Muscle layer of colon (tissue), 2 donors: ENCODE measurements around the gene TFF1.
"Not testable (repeated sequence)": the region's sequence is repeated elsewhere in the genome, so short reads cannot be mapped to it uniquely, and the experiment has no call there.

Experiments
- H3K27ac ChIP-seq: one replicate; pipeline ENCODE4 v1.7.0; 2013; ENCODE audit warnings: low read depth, mild to moderate bottlenecking, low read length, moderate library complexity
- H3K27me3 ChIP-seq, 2 donors: one replicate each; pipeline ENCODE4 v1.7.0; 2013; ENCODE audit warnings: low read length in 2 of 2, mild to moderate bottlenecking in 2 of 2; ENCODE audit not compliant: insufficient read depth in 2 of 2, control insufficient read depth in 1 of 2
- H3K36me3 ChIP-seq: one replicate; pipeline ENCODE4 v1.7.0; 2013; ENCODE audit warnings: mild to moderate bottlenecking, low read length; ENCODE audit not compliant: insufficient read depth
- H3K4me1 ChIP-seq: one replicate; pipeline ENCODE4 v1.7.0; 2013; ENCODE audit warnings: mild to moderate bottlenecking, low read length; ENCODE audit not compliant: insufficient read depth
- H3K4me3 ChIP-seq, 2 donors: one replicate each; pipeline ENCODE4 v1.7.0; 2013; ENCODE audit warnings: low read length in 2 of 2, low read depth in 1 of 2, mild to moderate bottlenecking in 1 of 2, moderate library complexity in 1 of 2
- H3K9ac ChIP-seq: one replicate; pipeline ENCODE4 v1.7.0; 2013; ENCODE audit warnings: low read length
- H3K9me3 ChIP-seq: one replicate; pipeline ENCODE4 v1.7.0; 2013; ENCODE audit warnings: mild to moderate bottlenecking, low read length
- donor health status: abdominal sarcoma.
- donor health status: Adenocarcinoma of cecum.

The TFF1 gene

DNA sequence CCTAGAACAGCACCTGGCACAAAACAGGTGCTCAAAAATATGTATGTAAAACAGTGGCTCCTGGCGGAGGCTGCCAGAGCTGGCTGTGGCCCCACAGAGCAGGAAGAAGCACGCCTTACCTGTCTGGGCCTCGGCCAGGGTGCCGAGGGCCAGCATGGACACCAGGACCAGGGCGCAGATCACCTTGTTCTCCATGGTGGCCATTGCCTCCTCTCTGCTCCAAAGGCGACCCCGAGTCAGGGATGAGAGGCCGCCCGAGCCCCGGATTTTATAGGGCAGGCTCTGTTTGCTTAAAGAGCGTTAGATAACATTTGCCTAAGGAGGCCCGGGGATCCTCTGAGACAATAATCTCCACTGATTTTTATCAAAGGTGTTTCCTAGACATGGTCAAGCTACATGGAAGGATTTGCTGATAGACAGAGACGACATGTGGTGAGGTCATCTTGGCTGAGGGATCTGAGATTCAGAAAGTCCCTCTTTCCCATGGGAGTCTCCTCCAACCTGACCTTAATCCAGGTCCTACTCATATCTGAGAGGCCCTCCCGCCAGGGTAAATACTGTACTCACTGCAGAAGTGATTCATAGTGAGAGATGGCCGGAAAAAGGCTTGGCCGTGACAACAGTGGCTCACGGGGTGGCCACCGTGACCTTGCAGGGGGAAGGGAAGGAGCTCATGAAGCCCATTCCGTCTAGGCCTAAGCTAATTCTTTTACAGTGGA is at the start of gene TFF1:
TFF1 (minus strand) TSS at position 244 of the 719 bp plus-strand sequence; CDS start at position 204, 40 bp downstream.
- Histone ChIP-seq H3K27ac (no peak within 1 kb of the TSS), H3K27me3 (peaks cover 0 to 14% of the 10 kb centered on the region in 2 donors), H3K4me1 (no peaks in the 10 kb centered on the region), H3K4me3 (no peak within 1 kb of the TSS), H3K9ac (no peak within 1 kb of the TSS), H3K9me3 (no peaks in the 10 kb centered on the region), H3K36me3 (no peaks in the 10 kb centered on the region)

DNA sequence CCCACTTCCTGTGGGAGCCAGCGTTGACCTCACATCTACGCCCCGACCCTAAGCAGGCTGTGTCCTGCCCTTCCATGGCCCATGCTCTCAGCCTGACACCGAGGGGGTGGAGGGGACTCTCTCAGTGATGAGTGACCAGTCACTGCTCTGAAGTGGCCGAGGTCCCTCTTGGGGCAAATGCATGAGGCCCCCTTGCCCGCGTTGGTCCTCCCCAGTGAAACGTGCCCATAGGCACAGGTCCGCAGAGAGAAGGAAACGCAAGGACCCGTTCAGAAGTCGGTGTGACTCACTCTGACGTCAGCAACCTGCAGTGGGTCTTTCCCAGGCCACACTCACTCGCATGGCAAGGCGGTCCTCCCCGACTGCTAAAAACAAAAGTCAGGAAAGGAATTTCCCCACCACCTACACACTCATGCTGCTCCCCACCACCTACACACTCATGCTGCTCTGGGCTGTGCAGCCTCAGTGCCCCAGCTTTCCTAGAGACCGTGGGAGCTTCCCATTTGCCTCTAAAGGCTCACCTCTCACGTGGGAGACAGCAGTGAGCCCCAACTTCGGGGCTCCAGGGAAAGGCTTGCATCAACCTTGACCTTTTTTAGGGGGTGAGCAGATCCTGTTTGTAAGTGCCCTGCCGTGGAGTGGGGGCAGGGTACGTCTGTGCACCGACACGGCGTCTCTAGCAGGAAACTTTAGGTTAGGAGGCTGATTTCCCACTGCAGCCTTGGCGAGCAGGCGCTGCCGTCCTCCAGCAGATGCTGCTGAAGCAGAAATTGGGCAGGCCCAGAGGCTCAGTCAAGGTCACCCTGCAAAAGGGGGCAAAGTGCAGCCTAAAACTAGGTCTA is 48.8 kb upstream of the TFF1 start:
- peaks cover 8 to 9% of the 10 kb centered on the region in 2 donors for H3K27me3 ChIP-seq
- no peaks in the 10 kb centered on the region for H3K9me3 ChIP-seq
- H3K36me3 ChIP-seq, result no peaks in the 10 kb centered on the region
- H3K27ac ChIP-seq, result no peak overlapping the region
- no peak overlapping the region for H3K9ac ChIP-seq
- H3K4me3 ChIP-seq, result no peak overlapping the region
- no peaks in the 10 kb centered on the region for H3K4me1 ChIP-seq

DNA sequence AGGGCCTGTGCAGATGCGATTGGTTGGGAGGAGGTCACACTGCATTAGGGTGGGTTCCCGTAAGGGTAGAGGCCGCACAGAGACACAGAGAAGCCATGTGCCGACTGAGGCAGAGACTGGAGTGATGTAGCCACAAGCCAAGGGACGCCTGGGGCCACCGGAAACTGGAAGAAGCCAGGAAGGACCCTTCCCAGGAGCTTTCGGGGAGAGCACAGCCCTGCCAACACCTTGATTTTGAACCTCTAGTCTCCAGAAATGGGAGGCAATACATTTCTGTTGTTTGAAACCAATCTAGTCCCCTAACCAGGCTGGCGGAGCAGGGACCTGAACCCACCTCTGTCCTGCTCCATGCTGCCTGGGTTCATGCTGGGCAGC is 48.2 kb upstream of the TFF1 start:
- Histone ChIP-seq H3K36me3 (no peaks in the 10 kb centered on the region), H3K4me1 (no peaks in the 10 kb centered on the region), H3K27ac (no peak overlapping the region), H3K9me3 (no peaks in the 10 kb centered on the region), H3K4me3 (no peak overlapping the region), H3K9ac (no peak overlapping the region), H3K27me3 (peaks cover 8 to 9% of the 10 kb centered on the region in 2 donors)

DNA sequence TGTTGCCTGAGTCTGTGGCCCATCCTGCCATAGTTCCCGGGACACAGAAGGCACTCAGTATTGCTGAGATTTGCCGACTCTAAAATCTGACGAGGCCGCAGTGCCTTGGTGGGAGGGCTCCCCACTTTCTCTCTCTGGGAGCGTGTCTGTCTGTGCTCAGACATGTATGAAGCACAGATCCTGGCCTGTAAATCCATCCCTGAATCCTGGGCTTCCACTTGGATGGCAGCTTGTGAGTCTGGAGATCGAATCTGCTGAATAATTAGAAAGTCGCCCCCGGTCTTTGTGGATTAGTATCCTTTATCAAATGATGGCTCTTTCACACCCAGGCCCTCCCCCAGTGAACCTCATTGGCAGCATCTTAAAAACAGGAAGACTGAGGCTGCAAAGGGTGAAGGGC is 47.7 kb upstream of the TFF1 start:
- Histone ChIP-seq H3K4me1 (no peaks in the 10 kb centered on the region), H3K27me3 (peaks cover 8 to 9% of the 10 kb centered on the region in 2 donors), H3K27ac (no peak overlapping the region), H3K36me3 (no peaks in the 10 kb centered on the region), H3K4me3 (no peak overlapping the region), H3K9ac (no peak overlapping the region), H3K9me3 (no peaks in the 10 kb centered on the region)

DNA sequence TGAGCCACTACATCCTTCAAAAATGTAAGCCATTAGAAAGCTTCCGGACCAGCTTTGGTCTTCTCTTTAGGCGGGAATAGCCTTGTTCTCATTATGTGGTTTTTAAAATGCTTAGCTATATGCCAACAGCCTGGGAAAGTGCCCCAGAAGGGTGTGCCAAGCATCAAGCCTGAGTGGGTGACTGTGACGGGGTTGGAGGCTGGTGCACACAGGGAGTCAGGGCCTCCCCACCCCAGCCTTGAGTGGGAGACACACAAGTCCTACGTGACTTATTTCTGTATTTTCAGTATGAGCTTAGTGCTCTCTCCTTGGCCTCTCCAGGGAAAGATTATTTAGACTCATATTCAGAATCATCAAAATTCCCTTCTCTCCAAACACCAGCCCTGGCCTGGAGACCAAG is 47.2 kb upstream of the TFF1 start:
- no peaks in the 10 kb centered on the region for H3K4me1 ChIP-seq
- H3K27ac ChIP-seq, result no peak overlapping the region
- H3K36me3 ChIP-seq, result no peaks in the 10 kb centered on the region
- H3K4me3 ChIP-seq, result no peak overlapping the region
- no peaks in the 10 kb centered on the region for H3K9me3 ChIP-seq
- H3K9ac ChIP-seq, result no peak overlapping the region
- peaks cover 8 to 9% of the 10 kb centered on the region in 2 donors for H3K27me3 ChIP-seq

DNA sequence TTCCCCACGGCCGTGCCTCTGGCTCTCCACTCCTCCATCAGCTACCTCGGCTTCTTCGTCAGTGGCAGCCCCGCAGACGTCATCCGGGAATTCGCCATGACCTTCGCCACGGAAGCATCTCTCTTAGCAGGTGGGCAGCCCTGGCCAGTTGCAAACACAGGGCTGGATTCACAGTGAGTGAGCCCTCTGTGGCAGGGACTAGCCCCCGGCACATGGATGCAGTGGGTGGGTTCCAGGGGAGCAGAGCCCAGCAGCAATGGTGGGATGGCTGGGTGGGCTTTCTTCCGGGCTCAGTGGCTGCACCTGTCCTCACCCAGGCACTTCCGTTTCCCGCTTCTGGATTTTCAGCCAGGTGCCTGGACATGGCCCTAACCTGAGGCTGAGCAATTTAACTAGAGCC is 46.8 kb upstream of the TFF1 start:
- Histone ChIP-seq H3K27me3 (peaks cover 8 to 9% of the 10 kb centered on the region in 2 donors), H3K36me3 (no peaks in the 10 kb centered on the region), H3K4me3 (no peak overlapping the region), H3K9me3 (no peaks in the 10 kb centered on the region), H3K4me1 (no peaks in the 10 kb centered on the region), H3K9ac (no peak overlapping the region), H3K27ac (no peak overlapping the region)

DNA sequence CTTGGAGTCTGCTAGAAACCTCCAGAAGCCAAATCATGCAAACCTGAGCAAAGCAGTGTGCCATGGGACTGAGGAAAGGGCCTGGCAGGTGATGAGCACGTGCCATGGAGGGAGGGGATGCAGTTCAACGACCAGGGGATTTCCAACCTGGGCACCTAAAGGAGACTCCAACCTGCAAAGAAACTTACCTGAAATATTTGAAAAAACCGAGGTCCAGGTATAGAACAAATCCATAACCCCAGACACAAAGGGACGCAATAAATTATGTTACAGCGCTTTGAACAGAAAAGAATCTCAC is 46.2 kb upstream of the TFF1 start:
- Histone ChIP-seq H3K4me1 (no peaks in the 10 kb centered on the region), H3K36me3 (no peaks in the 10 kb centered on the region), H3K4me3 (no peak overlapping the region), H3K27ac (no peak overlapping the region), H3K9me3 (no peaks in the 10 kb centered on the region), H3K27me3 (peaks cover 8 to 9% of the 10 kb centered on the region in 2 donors), H3K9ac (no peak overlapping the region)

DNA sequence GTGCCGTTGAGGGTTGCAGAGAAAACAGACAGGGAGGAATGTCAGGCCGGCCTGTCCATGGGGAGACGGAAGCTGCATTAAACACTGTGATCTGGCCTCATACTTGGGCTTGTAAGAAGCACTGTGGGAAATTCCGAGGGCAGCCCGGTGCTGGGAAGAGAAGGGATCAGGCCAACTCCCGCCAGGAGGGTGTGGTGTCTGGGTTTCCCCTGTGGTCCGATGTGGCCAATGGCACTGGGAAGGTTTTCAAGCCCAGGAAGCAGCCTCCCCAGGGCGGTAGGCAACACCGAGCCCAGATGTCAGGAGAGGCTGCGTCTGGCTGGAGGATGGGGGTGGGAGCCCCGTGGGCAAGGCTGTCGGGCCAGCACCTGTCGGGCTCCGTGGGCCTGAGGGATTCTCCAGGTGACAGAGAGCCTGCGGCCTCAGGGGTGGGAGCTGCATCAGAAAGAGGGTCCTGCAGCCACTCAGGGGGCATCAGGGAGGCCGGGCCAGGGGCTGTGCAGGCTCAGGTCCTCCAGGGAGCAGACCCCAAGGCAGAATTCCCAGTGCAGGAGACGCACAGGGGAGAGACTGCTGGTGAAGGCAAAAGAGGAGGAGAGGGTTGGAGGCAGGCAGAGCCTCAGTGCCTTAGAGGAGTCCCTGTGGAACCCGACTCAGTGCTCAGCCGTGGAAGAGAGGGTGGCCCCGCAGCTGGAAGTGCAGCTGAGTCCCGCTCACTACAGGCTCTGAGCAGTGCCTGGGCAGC is 45.7 kb upstream of the TFF1 start:
- Histone ChIP-seq H3K4me1 (no peaks in the 10 kb centered on the region), H3K9ac (no peak overlapping the region), H3K27me3 (peaks cover 8 to 9% of the 10 kb centered on the region in 2 donors), H3K36me3 (no peaks in the 10 kb centered on the region), H3K27ac (no peak overlapping the region), H3K4me3 (no peak overlapping the region), H3K9me3 (no peaks in the 10 kb centered on the region)

DNA sequence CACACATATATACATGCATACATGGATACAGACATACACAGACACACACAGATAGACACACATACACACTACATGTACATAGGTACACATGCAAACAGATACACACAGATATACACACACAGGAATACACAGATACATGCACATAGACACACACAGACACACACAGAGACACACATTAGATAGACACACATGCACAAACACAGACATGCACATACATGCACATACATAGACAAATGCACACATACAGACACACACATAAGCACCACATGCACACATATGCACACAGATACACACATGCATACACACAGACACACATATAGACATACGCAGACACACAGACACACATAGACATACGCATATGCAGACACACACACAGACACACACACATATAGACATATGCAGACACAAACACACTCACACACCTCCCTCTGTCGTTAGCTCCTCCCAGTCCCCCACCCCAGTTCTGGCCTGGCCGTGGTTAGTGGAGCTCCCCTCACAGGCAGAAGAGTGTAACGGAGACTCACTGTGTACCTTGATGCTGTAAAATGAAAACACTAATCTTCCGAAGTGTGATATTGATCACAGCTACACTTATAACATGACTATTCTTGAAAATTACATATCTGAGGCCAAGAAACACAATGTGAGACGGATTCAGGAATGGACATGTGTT is 45.0 kb upstream of the TFF1 start:
- Histone ChIP-seq H3K9ac (no peak overlapping the region), H3K4me3 (no peak overlapping the region), H3K4me1 (no peaks in the 10 kb centered on the region), H3K27ac (no peak overlapping the region), H3K27me3 (peaks cover 8 to 9% of the 10 kb centered on the region in 2 donors), H3K9me3 (no peaks in the 10 kb centered on the region), H3K36me3 (no peaks in the 10 kb centered on the region)

DNA sequence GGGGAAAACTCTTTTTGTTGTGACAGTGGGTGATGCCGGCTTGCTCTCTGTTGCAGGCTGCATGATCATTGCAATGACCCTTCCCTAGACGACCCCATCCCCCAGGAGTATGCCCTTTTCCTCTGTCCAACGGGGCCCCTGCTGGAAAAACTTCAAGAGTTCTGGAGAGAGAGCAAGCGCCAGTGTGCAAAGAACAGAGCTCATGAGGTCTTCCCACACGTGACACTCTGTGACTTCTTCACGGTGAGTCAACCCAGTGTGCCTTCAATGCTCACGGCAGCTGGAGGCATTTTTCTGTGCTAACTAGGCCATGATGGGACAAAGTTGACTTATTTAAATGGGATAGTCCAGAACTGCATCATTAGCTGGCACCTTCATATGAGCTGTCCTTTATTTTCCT is 43.0 kb upstream of the TFF1 start:
- Histone ChIP-seq H3K9me3 (no peaks in the 10 kb centered on the region), H3K36me3 (no peaks in the 10 kb centered on the region), H3K9ac (no peak overlapping the region), H3K27me3 (peaks cover 8 to 9% of the 10 kb centered on the region in 2 donors), H3K4me1 (no peaks in the 10 kb centered on the region), H3K4me3 (no peak overlapping the region), H3K27ac (no peak overlapping the region)

DNA sequence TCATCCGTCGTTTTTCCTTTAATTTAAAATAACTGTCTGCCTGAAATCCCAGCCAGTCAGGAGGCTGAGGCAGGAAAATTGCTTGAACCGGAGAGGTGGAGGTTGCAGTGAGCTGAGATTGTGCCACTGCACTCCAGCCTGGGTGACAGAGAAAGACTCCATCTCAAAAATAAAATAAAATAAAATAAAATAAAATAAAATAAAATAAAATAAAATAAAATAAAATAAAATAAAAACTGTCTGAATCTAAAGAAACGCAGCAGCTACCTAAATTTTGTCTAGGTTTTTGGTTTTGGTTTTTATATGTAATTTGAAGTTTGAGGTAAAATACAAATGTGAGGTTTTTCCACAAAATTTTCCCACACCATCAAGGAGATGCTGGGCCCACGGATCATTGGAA is 42.4 kb upstream of the TFF1 start:
- H3K9me3 ChIP-seq, H3K27ac ChIP-seq, H3K27me3 ChIP-seq, H3K4me1 ChIP-seq, H3K36me3 ChIP-seq, H3K9ac ChIP-seq, H3K4me3 ChIP-seq: not testable (repeated sequence)
